ENCODE data around the gene ABCG5. TPM values are rescaled to one million over a fixed set of nuclear protein-coding genes. Genes with fewer than 3 reads are reported as not detected.

The ABCG5 gene
- total RNA-seq, 2 experiments from 2014 or later = not detected

DNA sequence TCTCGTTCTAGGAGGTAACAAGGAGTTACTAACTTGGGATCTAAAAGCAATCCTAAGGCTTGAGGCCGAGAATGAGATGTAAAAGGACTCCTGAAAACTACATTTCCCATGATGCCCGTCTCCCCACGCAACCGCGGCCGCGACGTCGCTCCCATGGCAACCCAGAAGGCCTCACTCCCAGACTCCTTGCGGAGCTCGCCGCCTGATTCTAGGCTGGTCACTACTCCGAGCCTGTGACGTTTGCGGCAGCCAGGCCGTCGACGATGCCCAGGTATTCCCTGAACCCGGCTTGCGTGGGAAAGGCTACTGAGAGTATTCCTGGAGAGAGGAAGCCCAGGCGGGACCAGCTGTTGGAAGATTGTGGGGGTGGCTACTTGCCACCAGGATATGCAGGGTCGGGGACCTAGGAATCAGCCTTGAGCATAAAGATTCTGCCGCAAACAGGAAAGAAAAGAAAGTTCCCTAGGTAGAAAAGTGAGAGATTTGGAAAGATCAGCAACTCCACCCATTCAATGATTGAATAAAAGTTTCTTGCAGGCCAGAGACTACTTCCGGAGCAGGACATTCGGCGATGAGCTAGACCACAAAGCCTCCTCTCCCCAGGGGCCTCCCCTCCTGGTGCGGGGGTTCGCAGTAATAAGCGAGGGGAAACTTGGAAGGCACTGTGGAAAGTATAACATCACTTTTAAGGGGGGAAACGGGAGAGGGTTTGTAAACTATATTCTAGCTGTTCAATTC, 64.6 kb downstream of the ABCG5 start, which contains the start of gene DYNC2LI1:
Gene DYNC2LI1 (plus strand): TSS at position 164 of the 738 bp plus-strand sequence. CDS start 100 bp downstream, at position 264.
- CTCF ChIA-PET = interaction anchor here (1.0 kb wide), 1 partner anchor 547 kb away, joined by 3 read pairs; the partner anchor contains the start of gene ZFP36L2
- POLR2A ChIA-PET = interaction anchor here (0.6 kb wide), 1 partner anchor 810 kb away, joined by 3 read pairs; no protein-coding TSS in a partner anchor

DNA sequence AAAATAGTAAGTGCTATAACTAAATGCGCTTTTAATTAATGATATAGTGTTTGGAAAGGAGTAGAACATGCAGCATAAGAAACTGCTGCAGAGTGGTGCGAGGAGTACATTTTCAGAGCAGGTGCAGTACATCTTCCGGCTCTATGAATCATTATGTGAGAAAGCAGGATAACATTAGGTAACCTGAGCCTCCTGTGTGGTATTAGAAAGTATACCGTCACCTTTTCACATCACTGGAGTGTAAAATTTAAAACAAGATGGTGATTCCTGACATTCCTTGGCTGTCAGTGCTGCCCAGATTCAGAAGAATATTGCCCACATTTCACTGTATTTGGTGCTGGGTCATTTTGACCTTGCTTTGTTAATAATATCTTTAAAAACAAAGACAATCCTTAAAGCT, 72.6 kb downstream of the ABCG5 start:
- POLR2A ChIA-PET = no interaction called here

DNA sequence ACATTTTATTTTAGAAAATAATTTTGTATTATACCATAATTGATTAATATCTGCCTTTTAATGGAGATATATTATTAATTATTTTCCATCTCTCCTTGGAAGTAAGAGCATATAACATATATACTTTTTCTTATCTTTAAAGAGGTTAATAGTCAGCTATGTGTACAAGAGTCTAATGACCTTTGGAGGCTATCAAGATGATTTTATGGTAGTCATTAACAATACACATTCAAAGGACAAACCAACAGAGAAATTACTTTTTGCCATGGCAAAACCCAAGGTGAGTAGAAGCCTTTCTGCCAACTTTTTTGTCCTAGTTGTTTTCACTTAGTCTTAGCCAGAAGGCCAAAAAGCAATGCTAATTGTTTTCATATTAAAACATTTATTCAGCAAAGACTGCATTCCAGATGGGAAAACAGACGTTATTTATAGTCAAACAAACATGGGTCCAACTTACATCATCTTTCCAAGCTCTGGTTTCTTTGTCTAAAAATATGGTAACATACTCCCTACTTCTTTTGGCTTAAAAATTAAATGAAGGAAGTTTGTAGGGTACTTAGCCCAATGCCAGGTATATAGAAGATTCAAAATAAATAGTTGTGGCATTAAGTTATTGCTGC, 74.4 kb downstream of the ABCG5 start:
- ChIA-PET POLR2A (no interaction called here), CTCF (no interaction called here)

More for the DNA sequence above, 72.6 kb downstream of the ABCG5 start:
- CTCF ChIA-PET = no interaction called here

DNA sequence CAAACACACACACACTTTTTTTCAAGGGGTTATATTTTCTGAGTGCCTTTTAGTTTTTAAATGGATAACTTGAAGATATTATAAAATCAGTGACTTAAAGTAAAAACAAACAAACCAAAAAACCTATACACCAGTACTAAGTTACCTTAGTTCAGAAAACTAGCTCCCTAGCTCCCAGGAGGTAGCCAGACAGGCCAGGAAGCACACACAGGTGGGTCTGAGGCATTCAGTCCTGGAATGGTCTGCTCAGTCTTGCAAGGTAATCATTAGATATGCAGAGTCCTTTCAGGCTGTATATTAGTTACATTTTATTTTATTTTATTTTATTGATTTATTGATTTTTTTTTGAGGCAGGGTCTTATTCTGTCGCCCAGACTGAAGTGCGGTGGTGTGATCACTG, 75.5 kb downstream of the ABCG5 start:
- POLR2A ChIA-PET = no interaction called here
- CTCF ChIA-PET = no interaction called here

Other genes starting within 250 kb of the ABCG5 start
- 10 to 100 TPM; 52.7 to 54.2 TPM for gene THADA, start 242.8 kb downstream of the ABCG5 start, total RNA-seq
- under 1 TPM; 0.50 to 0.70 TPM for gene PLEKHH2, start 201.6 kb downstream of the ABCG5 start, total RNA-seq
- gene C1GALT1C1L, start 162.4 kb downstream of the ABCG5 start, total RNA-seq = under 1 TPM in 1 of 2 experiments, not detected in 1; 0.21 TPM
- gene DYNC2LI1, start 64.8 kb downstream of the ABCG5 start, total RNA-seq = 10 to 100 TPM; 11.8 to 13.1 TPM
- not detected for gene ABCG8, start 132 bp upstream of the ABCG5 start, total RNA-seq
- 100 to 1,000 TPM; 181 to 190 TPM for gene LRPPRC, start 157.2 kb upstream of the ABCG5 start, total RNA-seq